ENCODE data around the gene ARHGAP24.

DNA sequence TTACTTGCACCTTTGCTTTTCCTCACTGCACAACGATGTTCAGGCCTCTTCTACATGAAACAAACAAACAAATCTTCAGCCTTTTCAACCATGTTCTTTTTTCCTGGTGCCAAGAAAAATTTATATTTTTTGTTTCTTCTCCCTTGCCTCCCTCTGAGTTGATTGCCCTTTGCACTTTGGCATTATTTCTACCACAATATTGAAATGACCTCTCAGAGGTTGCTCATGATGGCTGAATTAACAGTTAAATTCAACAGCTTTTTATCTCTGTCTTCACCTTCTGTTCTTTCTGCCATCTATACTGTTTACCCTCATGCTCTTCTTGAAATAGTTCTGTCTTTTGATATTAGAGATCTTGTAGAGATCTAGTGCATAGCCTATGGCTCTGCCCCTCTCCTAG is 308.9 kb downstream of the ARHGAP24 start:
- TF ChIP-seq, protein P1, sequence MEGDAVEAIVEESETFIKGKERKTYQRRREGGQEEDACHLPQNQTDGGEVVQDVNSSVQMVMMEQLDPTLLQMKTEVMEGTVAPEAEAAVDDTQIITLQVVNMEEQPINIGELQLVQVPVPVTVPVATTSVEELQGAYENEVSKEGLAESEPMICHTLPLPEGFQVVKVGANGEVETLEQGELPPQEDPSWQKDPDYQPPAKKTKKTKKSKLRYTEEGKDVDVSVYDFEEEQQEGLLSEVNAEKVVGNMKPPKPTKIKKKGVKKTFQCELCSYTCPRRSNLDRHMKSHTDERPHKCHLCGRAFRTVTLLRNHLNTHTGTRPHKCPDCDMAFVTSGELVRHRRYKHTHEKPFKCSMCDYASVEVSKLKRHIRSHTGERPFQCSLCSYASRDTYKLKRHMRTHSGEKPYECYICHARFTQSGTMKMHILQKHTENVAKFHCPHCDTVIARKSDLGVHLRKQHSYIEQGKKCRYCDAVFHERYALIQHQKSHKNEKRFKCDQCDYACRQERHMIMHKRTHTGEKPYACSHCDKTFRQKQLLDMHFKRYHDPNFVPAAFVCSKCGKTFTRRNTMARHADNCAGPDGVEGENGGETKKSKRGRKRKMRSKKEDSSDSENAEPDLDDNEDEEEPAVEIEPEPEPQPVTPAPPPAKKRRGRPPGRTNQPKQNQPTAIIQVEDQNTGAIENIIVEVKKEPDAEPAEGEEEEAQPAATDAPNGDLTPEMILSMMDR (IDR thresholded peaks at IDR 0.05), result no peak
- TF ChIP-seq POLR2A (IDR thresholded peaks at IDR 0.05), result no peak
- no peak for TF ChIP-seq POLR2AphosphoS5 (IDR thresholded peaks at IDR 0.05)
